Activated CD8-positive, alpha-beta T cell treated with anti-CD3 and anti-CD28 coated beads for 36 hours (primary cell): ENCODE measurements around the gene SLC25A33. TPM values are rescaled to one million over a fixed set of nuclear protein-coding genes. Genes with fewer than 3 reads are reported as not detected.
A peak's percentile ranks its signal among the peaks of the same experiment; 100 is the strongest.

Experiments
- ATAC-seq: fragments of 200-7000 bp; cut with Tn5 transposase; one replicate; pipeline ENCODE4 v1.10.0; 2021; ENCODE audit warnings: mild to moderate bottlenecking, moderate library complexity
- CTCF ChIA-PET: fragments of 350-600 bp; sonication (Branson Sonifier 250); formaldehyde crosslinking; loops from one replicate; lab custom pipeline; 2021; ENCODE audit warnings: antibody characterized with exemption; lab: Charles Lee
- POLR2A ChIA-PET: fragments of 350-600 bp; sonication (Branson Sonifier 250); formaldehyde crosslinking; loops from one replicate; lab custom pipeline; 2021; ENCODE audit warnings: antibody characterized with exemption; lab: Charles Lee
- DNase-seq: peaks from one replicate; pipeline ENCODE4 v3.0.0-alpha.2; 2020
- H3K27ac Mint-ChIP-seq: one replicate; pipeline ENCODE4 v1.8.0; 2021; ENCODE audit warnings: mild to moderate bottlenecking, mixed read lengths
- H3K27me3 Mint-ChIP-seq: one replicate; pipeline ENCODE4 v1.8.0; 2021; ENCODE audit warnings: mixed read lengths
- H3K36me3 Mint-ChIP-seq: one replicate; pipeline ENCODE4 v1.8.0; 2021; ENCODE audit warnings: low read depth, mixed read lengths
- H3K4me1 Mint-ChIP-seq: one replicate; pipeline ENCODE4 v1.8.0; 2021; ENCODE audit warnings: low read depth, mixed read lengths
- H3K4me3 Mint-ChIP-seq: one replicate; pipeline ENCODE4 v1.8.0; 2021; ENCODE audit warnings: mild to moderate bottlenecking, moderate library complexity, mixed read lengths
- H3K9me3 Mint-ChIP-seq: one replicate; pipeline ENCODE4 v1.8.0; 2021; ENCODE audit warnings: mixed read lengths
- intact Hi-C: fragments of 100-400 bp; cut with micrococcal nuclease; formaldehyde crosslinking; loops from one replicate; pipeline ENCODE4 v1.10.0; 2022
- total RNA-seq, 2 experiments: library from RNA; stranded (reverse); gene quantifications; one replicate each; pipeline ENCODE4 v1.2.3, GENCODE V29; 2021
- TF ChIP-seq, protein P1 (sequence below): fragments of 200-600 bp; IDR thresholded peaks from one replicate; pipeline ENCODE4 v1.8.0; 2022; ENCODE audit warnings: antibody characterized with exemption, mild to moderate bottlenecking

Gene SLC25A33
- total RNA-seq, 2 experiments from 2014 or later, result 5.7 to 5.9 TPM

DNA sequence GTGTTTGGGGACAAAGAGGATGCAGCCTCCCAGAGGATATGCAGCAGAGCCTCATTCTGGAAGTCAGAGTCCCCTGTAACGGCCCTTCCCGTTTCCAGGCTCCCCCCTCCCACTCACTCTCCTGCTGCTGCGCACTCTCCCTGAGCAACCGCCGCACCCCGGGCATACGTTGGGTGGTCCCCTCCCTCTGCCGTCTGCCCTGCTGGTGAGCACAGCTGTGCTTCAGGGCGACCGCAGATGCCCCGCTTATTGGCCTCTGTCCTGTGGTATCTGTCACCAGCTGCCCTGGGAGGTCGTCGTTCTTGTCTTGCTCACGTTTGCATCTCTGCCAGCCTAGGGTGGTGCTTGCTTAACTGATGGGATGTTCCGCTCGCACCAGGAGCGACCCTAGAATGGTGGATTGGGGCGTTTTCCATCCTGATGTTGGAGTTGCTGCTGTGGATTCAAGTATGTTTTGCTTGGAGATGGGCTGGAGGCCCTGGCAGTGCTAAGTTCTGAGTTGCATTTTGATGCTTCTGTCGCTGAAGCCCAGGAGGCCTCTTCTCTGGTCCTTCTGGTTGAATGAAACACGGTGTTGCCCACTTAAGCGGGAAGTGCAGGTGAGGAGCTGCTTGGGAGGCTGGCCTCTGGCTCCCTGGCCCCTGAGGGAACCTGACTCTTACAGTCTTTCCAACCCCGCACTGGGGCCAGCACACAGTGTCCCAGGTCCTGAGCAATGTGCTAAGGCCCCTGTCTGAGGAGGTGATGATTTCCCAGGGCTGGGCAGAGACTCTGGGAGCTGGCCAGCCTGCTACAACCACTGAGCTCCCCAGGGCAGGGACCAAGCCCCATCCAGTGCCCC is 52.6 kb downstream of the SLC25A33 start:
- DNase-seq, result no peak
- intact Hi-C loops, result no loop called here
- CTCF ChIA-PET, result interaction anchor here (1.5 to 2.0 kb wide), 2 partner anchors 24 to 325 kb away, joined by 3 to 8 read pairs; no protein-coding TSS in a partner anchor
- Mint-ChIP-seq H3K36me3 (peaks cover 10% of the 10 kb centered on the region), H3K4me1 (peaks cover 33% of the 10 kb centered on the region), H3K27ac (no peak overlapping the region), H3K9me3 (no peaks in the 10 kb centered on the region), H3K27me3 (no peaks in the 10 kb centered on the region), H3K4me3 (no peak overlapping the region)
- TF ChIP-seq, protein P1, sequence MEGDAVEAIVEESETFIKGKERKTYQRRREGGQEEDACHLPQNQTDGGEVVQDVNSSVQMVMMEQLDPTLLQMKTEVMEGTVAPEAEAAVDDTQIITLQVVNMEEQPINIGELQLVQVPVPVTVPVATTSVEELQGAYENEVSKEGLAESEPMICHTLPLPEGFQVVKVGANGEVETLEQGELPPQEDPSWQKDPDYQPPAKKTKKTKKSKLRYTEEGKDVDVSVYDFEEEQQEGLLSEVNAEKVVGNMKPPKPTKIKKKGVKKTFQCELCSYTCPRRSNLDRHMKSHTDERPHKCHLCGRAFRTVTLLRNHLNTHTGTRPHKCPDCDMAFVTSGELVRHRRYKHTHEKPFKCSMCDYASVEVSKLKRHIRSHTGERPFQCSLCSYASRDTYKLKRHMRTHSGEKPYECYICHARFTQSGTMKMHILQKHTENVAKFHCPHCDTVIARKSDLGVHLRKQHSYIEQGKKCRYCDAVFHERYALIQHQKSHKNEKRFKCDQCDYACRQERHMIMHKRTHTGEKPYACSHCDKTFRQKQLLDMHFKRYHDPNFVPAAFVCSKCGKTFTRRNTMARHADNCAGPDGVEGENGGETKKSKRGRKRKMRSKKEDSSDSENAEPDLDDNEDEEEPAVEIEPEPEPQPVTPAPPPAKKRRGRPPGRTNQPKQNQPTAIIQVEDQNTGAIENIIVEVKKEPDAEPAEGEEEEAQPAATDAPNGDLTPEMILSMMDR, result no peak
- no peak for ATAC-seq
- POLR2A ChIA-PET, result interaction anchor here (0.6 to 1.4 kb wide), 6 partner anchors 12 to 62 kb away, joined by 3 to 6 read pairs (median 4); no protein-coding TSS in a partner anchor

DNA sequence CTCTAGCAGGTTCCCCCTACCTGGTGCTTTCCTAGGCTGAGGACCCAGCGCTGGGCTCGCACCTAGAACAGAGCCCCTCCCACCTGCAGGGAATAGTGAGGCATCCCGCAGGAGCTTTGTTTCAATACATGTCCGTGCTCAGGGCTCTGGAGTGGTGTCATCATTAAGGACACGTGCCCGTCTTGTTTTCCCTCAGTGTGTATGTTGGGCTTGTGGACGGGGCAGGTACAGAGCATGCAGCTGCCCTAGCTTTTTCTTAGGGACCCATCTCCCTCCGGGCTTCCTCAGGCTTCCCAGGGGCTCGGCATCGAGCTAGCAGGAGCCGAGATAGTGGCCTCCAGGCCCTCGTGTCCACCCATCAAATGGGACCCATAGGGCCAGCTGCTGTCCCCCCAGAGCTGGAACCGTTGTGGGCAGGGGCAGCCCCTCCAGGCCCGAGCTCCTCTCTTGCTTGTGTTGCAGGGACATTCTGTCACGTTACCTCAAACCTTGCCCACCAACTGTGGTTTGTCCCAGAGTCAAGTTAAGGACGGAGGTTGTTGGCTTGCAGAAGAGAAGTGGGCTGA is 53.3 kb downstream of the SLC25A33 start:
- H3K36me3 Mint-ChIP-seq, result peaks cover 10% of the 10 kb centered on the region
- no peak overlapping the region for H3K4me3 Mint-ChIP-seq
- ChIA-PET POLR2A (interaction anchor here (0.6 to 1.4 kb wide), 5 partner anchors 11 to 61 kb away, joined by 3 to 6 read pairs (median 4); no protein-coding TSS in a partner anchor), CTCF (interaction anchor here (1.5 to 2.0 kb wide), 2 partner anchors 24 to 326 kb away, joined by 3 to 8 read pairs; no protein-coding TSS in a partner anchor)
- no peaks in the 10 kb centered on the region for H3K9me3 Mint-ChIP-seq
- ATAC-seq (no peak), DNase-seq (no peak)
- no peaks in the 10 kb centered on the region for H3K27me3 Mint-ChIP-seq
- TF ChIP-seq, protein P1, result no peak
- intact Hi-C loops, result no loop called here
- peaks cover 33% of the 10 kb centered on the region for H3K4me1 Mint-ChIP-seq
- H3K27ac Mint-ChIP-seq, result no peak overlapping the region

DNA sequence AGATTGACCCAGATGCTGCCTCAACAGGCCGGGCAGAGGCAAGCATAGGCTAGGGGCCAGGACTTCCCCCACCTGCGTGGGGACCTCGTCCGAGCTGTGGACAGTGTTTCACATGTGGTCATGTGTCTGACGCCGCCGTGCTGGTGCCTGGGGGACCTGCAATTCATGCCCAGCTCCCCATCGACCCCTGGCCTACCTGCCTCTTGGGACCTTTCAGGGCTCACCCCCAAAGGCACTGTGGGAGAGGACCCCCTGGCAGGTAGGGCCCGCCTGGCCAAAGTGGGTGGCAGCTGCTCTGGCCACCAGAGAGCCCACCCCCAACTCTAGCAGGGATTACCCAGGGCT is 53.9 kb downstream of the SLC25A33 start:
- DNase-seq, result no peak
- ChIA-PET CTCF (interaction anchor here (1.4 kb wide), 1 partner anchor 34 kb away, joined by 4 read pairs; no protein-coding TSS in a partner anchor), POLR2A (interaction anchor here (0.8 to 1.4 kb wide), 5 partner anchors 10 to 61 kb away, joined by 3 to 6 read pairs (median 4); no protein-coding TSS in a partner anchor)
- H3K4me3 Mint-ChIP-seq, result no peak overlapping the region
- no peaks in the 10 kb centered on the region for H3K9me3 Mint-ChIP-seq
- no peak overlapping the region for H3K27ac Mint-ChIP-seq
- no peak for ATAC-seq
- TF ChIP-seq, protein P1, result no peak
- intact Hi-C loops, result no loop called here
- no peaks in the 10 kb centered on the region for H3K27me3 Mint-ChIP-seq
- H3K36me3 Mint-ChIP-seq, result peaks cover 10% of the 10 kb centered on the region
- H3K4me1 Mint-ChIP-seq, result peaks cover 32% of the 10 kb centered on the region

DNA sequence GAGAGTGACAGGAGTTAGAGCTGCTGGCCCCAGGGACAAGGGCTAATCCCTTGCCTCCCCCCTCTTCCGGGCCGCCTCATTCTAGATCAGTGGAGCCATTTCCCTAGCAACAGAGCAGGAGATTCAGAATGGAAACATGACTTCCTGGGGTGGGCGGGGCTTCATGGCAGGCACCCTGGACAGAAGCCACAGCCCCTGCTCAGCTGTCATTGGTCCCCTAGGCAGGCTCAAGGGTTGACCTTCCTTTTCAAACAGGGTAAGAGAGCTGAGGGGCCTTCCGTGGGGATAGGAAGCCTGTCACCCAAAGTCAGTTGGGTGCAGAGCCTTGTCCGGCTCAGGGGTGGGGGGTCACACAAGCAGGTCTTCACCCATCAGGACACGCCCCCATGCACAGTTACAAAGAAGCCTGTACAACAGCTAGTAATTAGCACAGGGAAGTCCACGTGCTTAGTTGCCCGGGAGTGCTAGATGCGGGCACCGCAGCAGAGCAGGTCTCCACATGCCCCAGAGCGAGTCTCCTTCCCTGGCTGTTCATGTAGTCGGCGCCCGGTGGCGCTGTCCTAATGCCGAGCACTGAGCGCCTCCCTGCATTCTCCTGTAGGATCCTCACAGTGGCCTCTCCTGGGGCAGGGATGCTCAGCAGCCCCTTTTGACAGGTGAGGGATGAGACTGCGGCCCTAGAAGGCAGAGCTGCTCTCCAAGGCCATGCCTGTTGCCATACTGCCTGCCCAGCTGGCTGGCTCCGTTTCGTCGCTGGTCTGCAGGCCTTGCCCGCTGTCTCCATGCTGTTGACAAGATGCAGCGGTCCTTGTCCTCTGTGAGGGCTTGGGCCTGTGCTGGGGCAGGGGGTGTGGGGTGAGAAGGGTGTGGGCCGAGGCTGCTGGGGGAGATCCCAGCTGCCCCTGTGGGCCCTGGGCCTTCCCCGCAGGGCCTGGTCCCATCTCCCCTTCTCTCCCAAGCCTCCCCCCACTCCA is 54.5 kb downstream of the SLC25A33 start:
- ATAC-seq (peak; percentile 48), DNase-seq (peak; percentile 76)
- intact Hi-C loops, result no loop called here
- H3K27ac Mint-ChIP-seq, result no peak overlapping the region
- ChIA-PET POLR2A (interaction anchor here (0.8 to 1.4 kb wide), 4 partner anchors 9 to 21 kb away, joined by 3 to 6 read pairs (median 4); no protein-coding TSS in a partner anchor), CTCF (interaction anchor here (1.4 kb wide), 1 partner anchor 33 kb away, joined by 4 read pairs; no protein-coding TSS in a partner anchor)
- no peaks in the 10 kb centered on the region for H3K27me3 Mint-ChIP-seq
- TF ChIP-seq, protein P1, result no peak
- peaks cover 30% of the 10 kb centered on the region for H3K4me1 Mint-ChIP-seq
- H3K4me3 Mint-ChIP-seq, result no peak overlapping the region
- peaks cover 10% of the 10 kb centered on the region for H3K36me3 Mint-ChIP-seq
- H3K9me3 Mint-ChIP-seq, result no peaks in the 10 kb centered on the region
